Neural cell (in vitro differentiated cells): ENCODE data around the gene ABHD12.

Experiments used
- CTCF ChIP-seq: fragments of 450-650 bp; IDR thresholded peaks from 2 replicates; pipeline ENCODE4 v1.5.1; 2014; ENCODE audit warnings: antibody characterized with exemption, mild to moderate bottlenecking, moderate library complexity; ENCODE audit not compliant: poor library complexity, severe bottlenecking
- EZH2 ChIP-seq: fragments of 200-600, 300-800 bp; shearing (Covaris generic), sonication (generic); IDR thresholded peaks from 2 replicates; pipeline ENCODE4 v1.6.1; 2014; ENCODE audit warnings: antibody characterized with exemption, low read length, borderline replicate concordance, mild to moderate bottlenecking; ENCODE audit not compliant: insufficient read depth, poor library complexity, severe bottlenecking
- RAD21 ChIP-seq: fragments of 450-650 bp; conservative IDR thresholded peaks from 2 replicates; pipeline ENCODE4 v1.6.1; 2014; ENCODE audit warnings: antibody characterized with exemption, mild to moderate bottlenecking, moderate library complexity

- TF ChIP-seq CTCF (no peak), EZH2 (no peak), RAD21 (no peak)
These were observed 28.1 kb upstream of the ABHD12 start for GRCh38 chr20:25418776-25419175.
